Measurements from ENCODE around the gene C9orf85.

C9orf85 gene

GRCh38 chr9:71985297-71985911 lies 74.0 kb downstream of the C9orf85 start:
- TF ChIP-seq CTCF (IDR thresholded peaks at IDR 0.05) = no peak
- no peak for DNase-seq
- Mint-ChIP-seq H3K4me3 (no peak overlapping the region), H3K27me3 (ENCODE audit: low read depth, poor library complexity) (no peaks in the 10 kb centered on the region), H3K9me3 (no peaks in the 10 kb centered on the region), H3K27ac (no peak overlapping the region), H3K4me1 (no peaks in the 10 kb centered on the region), H3K36me3 (ENCODE audit: low read depth) (peaks cover 17% of the 10 kb centered on the region)

GRCh38 chr9:71986900-71987299 lies 75.5 kb downstream of the C9orf85 start:
- DNase-seq = no peak
- H3K36me3 Mint-ChIP-seq (ENCODE audit: low read depth) = peaks cover 17% of the 10 kb centered on the region
- no peak overlapping the region for H3K27ac Mint-ChIP-seq
- no peaks in the 10 kb centered on the region for H3K9me3 Mint-ChIP-seq
- no peak for TF ChIP-seq CTCF (IDR thresholded peaks at IDR 0.05)
- H3K27me3 Mint-ChIP-seq (ENCODE audit: low read depth, poor library complexity) = no peaks in the 10 kb centered on the region
- H3K4me1 Mint-ChIP-seq = no peaks in the 10 kb centered on the region
- no peak overlapping the region for H3K4me3 Mint-ChIP-seq

- Mint-ChIP-seq H3K9me3 (no peaks in the 10 kb centered on the region), H3K4me3 (no peak overlapping the region), H3K27ac (no peak overlapping the region), H3K27me3 (ENCODE audit: low read depth, poor library complexity) (no peaks in the 10 kb centered on the region), H3K4me1 (no peaks in the 10 kb centered on the region), H3K36me3 (ENCODE audit: low read depth) (peaks cover 16% of the 10 kb centered on the region)
- no peak for DNase-seq
- no peak for TF ChIP-seq CTCF (IDR thresholded peaks at IDR 0.05)
Observed at GRCh38 chr9:71987471-71988371, 76.3 kb downstream of the C9orf85 start.

- no peaks in the 10 kb centered on the region for H3K36me3 Mint-ChIP-seq (ENCODE audit: low read depth)
- no peak overlapping the region for H3K27ac Mint-ChIP-seq
- H3K9me3 Mint-ChIP-seq = no peaks in the 10 kb centered on the region
- TF ChIP-seq CTCF (IDR thresholded peaks at IDR 0.05) = no peak
- H3K4me1 Mint-ChIP-seq = no peaks in the 10 kb centered on the region
- no peaks in the 10 kb centered on the region for H3K27me3 Mint-ChIP-seq (ENCODE audit: low read depth, poor library complexity)
- no peak overlapping the region for H3K4me3 Mint-ChIP-seq
- DNase-seq = no peak
Observed at GRCh38 chr9:71990466-71990865, 79.0 kb downstream of the C9orf85 start.

GRCh38 chr9:72005451-72005850 lies 94.0 kb downstream of the C9orf85 start:
- peaks cover 19% of the 10 kb centered on the region for H3K9me3 Mint-ChIP-seq
- no peak overlapping the region for H3K27ac Mint-ChIP-seq
- H3K4me1 Mint-ChIP-seq = peaks cover 6% of the 10 kb centered on the region
- H3K36me3 Mint-ChIP-seq (ENCODE audit: low read depth) = no peaks in the 10 kb centered on the region
- no peak overlapping the region for H3K4me3 Mint-ChIP-seq
- H3K27me3 Mint-ChIP-seq (ENCODE audit: low read depth, poor library complexity) = peaks cover 4% of the 10 kb centered on the region
- no peak for DNase-seq
- TF ChIP-seq CTCF (IDR thresholded peaks at IDR 0.05) = no peak
